Stimulated activated naive CD8-positive, alpha-beta T cell treated with anti-CD3 and anti-CD28 coated beads, Interleukin-15, Interleukin-2, amounts not matched to agents 100 ng/mL and 50 ng/mL, for 24 hours (primary cell): ENCODE results near the gene GPR25.

Source experiments
- H3K27ac Mint-ChIP-seq: one replicate; pipeline ENCODE4 v1.8.0; 2021; ENCODE audit warnings: mild to moderate bottlenecking, mixed read lengths
- H3K27me3 Mint-ChIP-seq: one replicate; pipeline ENCODE4 v1.8.0; 2021; ENCODE audit warnings: mixed read lengths
- H3K36me3 Mint-ChIP-seq: one replicate; pipeline ENCODE4 v1.8.0; 2021; ENCODE audit warnings: low read depth, mixed read lengths
- H3K4me1 Mint-ChIP-seq: one replicate; pipeline ENCODE4 v1.8.0; 2021; ENCODE audit warnings: low read depth, mixed read lengths
- H3K4me3 Mint-ChIP-seq: one replicate; pipeline ENCODE4 v1.8.0; 2021; ENCODE audit warnings: mild to moderate bottlenecking, mixed read lengths
- H3K9me3 Mint-ChIP-seq: one replicate; pipeline ENCODE4 v1.8.0; 2021; ENCODE audit warnings: mixed read lengths

Gene GPR25

GRCh38 chr1:200885623-200886402 is 13.0 kb downstream of the GPR25 start:
- H3K4me1 Mint-ChIP-seq = peaks cover 58% of the 10 kb centered on the region
- H3K27me3 Mint-ChIP-seq = peaks cover 15% of the 10 kb centered on the region
- H3K27ac Mint-ChIP-seq = no peak overlapping the region
- no peak overlapping the region for H3K4me3 Mint-ChIP-seq
- H3K36me3 Mint-ChIP-seq = no peaks in the 10 kb centered on the region
- no peaks in the 10 kb centered on the region for H3K9me3 Mint-ChIP-seq

- H3K27me3 Mint-ChIP-seq = peaks cover 14% of the 10 kb centered on the region
- H3K36me3 Mint-ChIP-seq = no peaks in the 10 kb centered on the region
- H3K27ac Mint-ChIP-seq = peak overlapping the region; percentile 43
- H3K4me3 Mint-ChIP-seq = no peak overlapping the region
- no peaks in the 10 kb centered on the region for H3K9me3 Mint-ChIP-seq
- H3K4me1 Mint-ChIP-seq = peaks cover 56% of the 10 kb centered on the region
These were observed 13.8 kb downstream of the GPR25 start for GRCh38 chr1:200886594-200886993.

GRCh38 chr1:200887036-200887435 is 14.3 kb downstream of the GPR25 start:
- Mint-ChIP-seq H3K27ac (peak overlapping the region; percentile 43), H3K9me3 (no peaks in the 10 kb centered on the region), H3K4me3 (peak overlapping the region; percentile 12), H3K27me3 (peaks cover 19% of the 10 kb centered on the region), H3K36me3 (no peaks in the 10 kb centered on the region), H3K4me1 (peaks cover 61% of the 10 kb centered on the region)

GRCh38 chr1:200887772-200888348 is 15.1 kb downstream of the GPR25 start:
- H3K36me3 Mint-ChIP-seq = no peaks in the 10 kb centered on the region
- H3K4me1 Mint-ChIP-seq = peaks cover 63% of the 10 kb centered on the region
- H3K4me3 Mint-ChIP-seq = peak overlapping the region; percentile 21
- H3K27me3 Mint-ChIP-seq = peaks cover 26% of the 10 kb centered on the region
- no peaks in the 10 kb centered on the region for H3K9me3 Mint-ChIP-seq
- peak overlapping the region; percentile 65 for H3K27ac Mint-ChIP-seq

GRCh38 chr1:200888349-200888838 is 15.6 kb downstream of the GPR25 start:
- Mint-ChIP-seq H3K36me3 (no peaks in the 10 kb centered on the region), H3K27ac (no peak overlapping the region), H3K4me1 (peaks cover 61% of the 10 kb centered on the region), H3K4me3 (peak overlapping the region; percentile 12), H3K27me3 (peaks cover 28% of the 10 kb centered on the region), H3K9me3 (no peaks in the 10 kb centered on the region)

GRCh38 chr1:200889571-200889970 is 16.8 kb downstream of the GPR25 start:
- Mint-ChIP-seq H3K36me3 (no peaks in the 10 kb centered on the region), H3K4me1 (peaks cover 61% of the 10 kb centered on the region), H3K27ac (peak overlapping the region; percentile 14), H3K27me3 (peaks cover 35% of the 10 kb centered on the region), H3K4me3 (peak overlapping the region; percentile 19), H3K9me3 (no peaks in the 10 kb centered on the region)

- no peak overlapping the region for H3K27ac Mint-ChIP-seq
- peaks cover 61% of the 10 kb centered on the region for H3K4me1 Mint-ChIP-seq
- H3K4me3 Mint-ChIP-seq = peak overlapping the region; percentile 19
- peaks cover 38% of the 10 kb centered on the region for H3K27me3 Mint-ChIP-seq
- H3K9me3 Mint-ChIP-seq = no peaks in the 10 kb centered on the region
- H3K36me3 Mint-ChIP-seq = no peaks in the 10 kb centered on the region
These were observed 17.2 kb downstream of the GPR25 start for GRCh38 chr1:200890027-200890426.

- Mint-ChIP-seq H3K9me3 (no peaks in the 10 kb centered on the region), H3K27me3 (peaks cover 38% of the 10 kb centered on the region), H3K4me3 (peak overlapping the region; percentile 30), H3K27ac (no peak overlapping the region), H3K36me3 (no peaks in the 10 kb centered on the region), H3K4me1 (peaks cover 54% of the 10 kb centered on the region)
These were observed 18.3 kb downstream of the GPR25 start for GRCh38 chr1:200890818-200891773.

GRCh38 chr1:200891774-200892157 is 19.0 kb downstream of the GPR25 start:
- Mint-ChIP-seq H3K4me3 (no peak overlapping the region), H3K27me3 (peaks cover 42% of the 10 kb centered on the region), H3K36me3 (no peaks in the 10 kb centered on the region), H3K9me3 (no peaks in the 10 kb centered on the region), H3K4me1 (peaks cover 50% of the 10 kb centered on the region), H3K27ac (no peak overlapping the region)

GRCh38 chr1:200892546-200892945 is 19.8 kb downstream of the GPR25 start:
- H3K9me3 Mint-ChIP-seq = no peaks in the 10 kb centered on the region
- H3K4me3 Mint-ChIP-seq = no peak overlapping the region
- H3K36me3 Mint-ChIP-seq = no peaks in the 10 kb centered on the region
- H3K27ac Mint-ChIP-seq = no peak overlapping the region
- H3K27me3 Mint-ChIP-seq = peaks cover 42% of the 10 kb centered on the region
- H3K4me1 Mint-ChIP-seq = peaks cover 45% of the 10 kb centered on the region

GRCh38 chr1:200892958-200893357 is 20.2 kb downstream of the GPR25 start:
- Mint-ChIP-seq H3K9me3 (no peaks in the 10 kb centered on the region), H3K36me3 (no peaks in the 10 kb centered on the region), H3K27ac (no peak overlapping the region), H3K4me1 (peaks cover 40% of the 10 kb centered on the region), H3K4me3 (no peak overlapping the region), H3K27me3 (peaks cover 42% of the 10 kb centered on the region)

- Mint-ChIP-seq H3K36me3 (no peaks in the 10 kb centered on the region), H3K4me3 (no peak overlapping the region), H3K27me3 (peaks cover 42% of the 10 kb centered on the region), H3K27ac (no peak overlapping the region), H3K9me3 (no peaks in the 10 kb centered on the region), H3K4me1 (peaks cover 35% of the 10 kb centered on the region)
These were observed 20.7 kb downstream of the GPR25 start for GRCh38 chr1:200893411-200893901.

- peaks cover 42% of the 10 kb centered on the region for H3K27me3 Mint-ChIP-seq
- H3K4me1 Mint-ChIP-seq = peaks cover 21% of the 10 kb centered on the region
- H3K4me3 Mint-ChIP-seq = no peak within 1 kb of the TSS
- H3K27ac Mint-ChIP-seq = no peak within 1 kb of the TSS
- no peaks in the 10 kb centered on the region for H3K9me3 Mint-ChIP-seq
- no peaks in the 10 kb centered on the region for H3K36me3 Mint-ChIP-seq
These were observed 22.1 kb downstream of the GPR25 start, which contains the start of gene INAVA for GRCh38 chr1:200894712-200895442. Gene INAVA (plus strand): TSS chr1:200894900. CDS start chr1:200898401, 3,501 bp downstream.

- Mint-ChIP-seq H3K9me3 (no peaks in the 10 kb centered on the region), H3K4me1 (peaks cover 16% of the 10 kb centered on the region), H3K4me3 (no peak overlapping the region), H3K36me3 (no peaks in the 10 kb centered on the region), H3K27me3 (peaks cover 39% of the 10 kb centered on the region), H3K27ac (no peak overlapping the region)
These were observed 22.6 kb downstream of the GPR25 start for GRCh38 chr1:200895443-200895789.
